Large intestine (tissue), 3 donors: ENCODE results near the gene TCERG1L. TPM values are rescaled to one million over a fixed set of nuclear protein-coding genes. Genes with fewer than 3 reads are reported as not detected.

Experiments used
- DNase-seq, 2 donors: peaks; one replicate each; pipeline versions ENCODE4 v3.0.0 to v3.0.0-alpha.2; 2013
- H3K27ac ChIP-seq: one replicate; pipeline ENCODE4 v1.5.1; 2013; ENCODE audit warnings: low read length
- H3K27me3 ChIP-seq: 2 replicates; pipeline ENCODE4 v1.6.1; 2013; ENCODE audit warnings: low read length; ENCODE audit not compliant: control insufficient read depth, insufficient read depth
- H3K36me3 ChIP-seq: 2 replicates; pipeline ENCODE4 v1.6.1; 2013; ENCODE audit warnings: low read length; ENCODE audit not compliant: control insufficient read depth, insufficient read depth
- H3K4me1 ChIP-seq: one replicate; pipeline ENCODE4 v1.6.1; 2013; ENCODE audit warnings: low read length; ENCODE audit not compliant: control insufficient read depth, insufficient read depth
- H3K4me3 ChIP-seq: one replicate; pipeline ENCODE4 v1.5.1; 2013; ENCODE audit warnings: low read length
- H3K9me3 ChIP-seq: one replicate; pipeline ENCODE4 v1.6.1; 2013; ENCODE audit warnings: mild to moderate bottlenecking, low read depth, low read length, moderate library complexity; ENCODE audit not compliant: control insufficient read depth
- WGBS: methylation state at CpG from one replicate; pipeline ENCODE4 v1.1.5; 2013; ENCODE audit warnings: low lambda C conversion rate; ENCODE audit not compliant: insufficient coverage; 5-methylcytosine and 5-hydroxymethylcytosine counted together
- polyA plus RNA-seq: library from polyadenylated mRNA; unstranded; fragments of 120-200 nt; gene quantifications from one replicate; pipeline ENCODE4 v1.2.1, GENCODE V29; 2013

TCERG1L gene
- polyA plus RNA-seq, 1 donor: 0.45 TPM

- 100% methylated on average over 1 of the region's 12 CpGs for WGBS
- no peaks in the 10 kb centered on the region for H3K36me3 ChIP-seq
- no peak overlapping the region for H3K4me3 ChIP-seq
- H3K4me1 ChIP-seq: no peaks in the 10 kb centered on the region
- H3K27ac ChIP-seq: no peak overlapping the region
- no peaks in the 10 kb centered on the region for H3K9me3 ChIP-seq
- H3K27me3 ChIP-seq: no peaks in the 10 kb centered on the region
- DNase-seq: no peak
These were observed 255.4 kb downstream of the TCERG1L start for GRCh38 chr10:131056091-131056579.

GRCh38 chr10:131055437-131055836 lies 256.1 kb downstream of the TCERG1L start:
- no peak overlapping the region for H3K4me3 ChIP-seq
- no peaks in the 10 kb centered on the region for H3K36me3 ChIP-seq
- no peaks in the 10 kb centered on the region for H3K9me3 ChIP-seq
- DNase-seq: no peak
- H3K27ac ChIP-seq: no peak overlapping the region
- no CpG with 5 or more reads among the region's 9 CpGs for WGBS
- no peaks in the 10 kb centered on the region for H3K4me1 ChIP-seq
- no peaks in the 10 kb centered on the region for H3K27me3 ChIP-seq

GRCh38 chr10:131053192-131053591 lies 258.3 kb downstream of the TCERG1L start:
- Histone ChIP-seq H3K4me3 (no peak overlapping the region), H3K27ac (no peak overlapping the region), H3K27me3 (peaks cover 4% of the 10 kb centered on the region), H3K9me3 (no peaks in the 10 kb centered on the region), H3K36me3 (no peaks in the 10 kb centered on the region), H3K4me1 (no peaks in the 10 kb centered on the region)
- WGBS: no CpG with 5 or more reads among the region's 2 CpGs
- no peak for DNase-seq

- H3K4me3 ChIP-seq: no peak overlapping the region
- no peak for DNase-seq
- no peaks in the 10 kb centered on the region for H3K36me3 ChIP-seq
- no CpG with 5 or more reads among the region's 10 CpGs for WGBS
- H3K9me3 ChIP-seq: no peaks in the 10 kb centered on the region
- no peak overlapping the region for H3K27ac ChIP-seq
- no peaks in the 10 kb centered on the region for H3K4me1 ChIP-seq
- peaks cover 5% of the 10 kb centered on the region for H3K27me3 ChIP-seq
These were observed 261.3 kb downstream of the TCERG1L start for GRCh38 chr10:131050162-131050766.

- Histone ChIP-seq H3K4me3 (no peak overlapping the region), H3K27me3 (peaks cover 5% of the 10 kb centered on the region), H3K9me3 (no peaks in the 10 kb centered on the region), H3K4me1 (no peaks in the 10 kb centered on the region), H3K36me3 (no peaks in the 10 kb centered on the region), H3K27ac (no peak overlapping the region)
- WGBS: no CpG with 5 or more reads among the region's 3 CpGs
- DNase-seq: no peak
These were observed 262.5 kb downstream of the TCERG1L start for GRCh38 chr10:131049016-131049415.

- no peak overlapping the region for H3K27ac ChIP-seq
- no CpG with 5 or more reads among the region's 12 CpGs for WGBS
- DNase-seq: no peak
- peaks cover 5% of the 10 kb centered on the region for H3K27me3 ChIP-seq
- no peaks in the 10 kb centered on the region for H3K36me3 ChIP-seq
- H3K4me3 ChIP-seq: no peak overlapping the region
- no peaks in the 10 kb centered on the region for H3K4me1 ChIP-seq
- H3K9me3 ChIP-seq: no peaks in the 10 kb centered on the region
These were observed 262.9 kb downstream of the TCERG1L start for GRCh38 chr10:131048606-131049005.

- Histone ChIP-seq H3K27me3 (peaks cover 5% of the 10 kb centered on the region), H3K4me3 (no peak overlapping the region), H3K36me3 (no peaks in the 10 kb centered on the region), H3K9me3 (no peaks in the 10 kb centered on the region), H3K4me1 (no peaks in the 10 kb centered on the region), H3K27ac (no peak overlapping the region)
- no peak for DNase-seq
- WGBS: 20% methylated on average over 1 of the region's 5 CpGs
These were observed 264.0 kb downstream of the TCERG1L start for GRCh38 chr10:131047501-131047900.

GRCh38 chr10:131046194-131046593 lies 265.3 kb downstream of the TCERG1L start:
- WGBS: no CpG with 5 or more reads among the region's 10 CpGs
- H3K27me3 ChIP-seq: peaks cover 5% of the 10 kb centered on the region
- H3K4me3 ChIP-seq: no peak overlapping the region
- no peaks in the 10 kb centered on the region for H3K36me3 ChIP-seq
- H3K4me1 ChIP-seq: no peaks in the 10 kb centered on the region
- no peak overlapping the region for H3K27ac ChIP-seq
- H3K9me3 ChIP-seq: no peaks in the 10 kb centered on the region
- DNase-seq: no peak

- H3K9me3 ChIP-seq: no peaks in the 10 kb centered on the region
- H3K4me1 ChIP-seq: no peaks in the 10 kb centered on the region
- WGBS: 80% methylated on average over 1 of the region's 14 CpGs
These were observed 267.0 kb downstream of the TCERG1L start for GRCh38 chr10:131044379-131045111.

GRCh38 chr10:131043039-131043691 lies 268.4 kb downstream of the TCERG1L start:
- no peak overlapping the region for H3K4me3 ChIP-seq
- no CpG with 5 or more reads among the region's 10 CpGs for WGBS
- DNase-seq: no peak

More at GRCh38 chr10:131044379-131045111, 267.0 kb downstream of the TCERG1L start:
- Histone ChIP-seq H3K27ac (no peak overlapping the region), H3K27me3 (peaks cover 5% of the 10 kb centered on the region), H3K36me3 (no peaks in the 10 kb centered on the region), H3K4me3 (no peak overlapping the region)
- no peak for DNase-seq

More at GRCh38 chr10:131043039-131043691, 268.4 kb downstream of the TCERG1L start:
- no peaks in the 10 kb centered on the region for H3K9me3 ChIP-seq
- H3K36me3 ChIP-seq: no peaks in the 10 kb centered on the region
- no peak overlapping the region for H3K27ac ChIP-seq
- H3K4me1 ChIP-seq: no peaks in the 10 kb centered on the region
- H3K27me3 ChIP-seq: peaks cover under 1% of the 10 kb centered on the region
